WTC11 (cell line): ENCODE measurements around the gene PRR19. TPM values are rescaled to one million over a fixed set of nuclear protein-coding genes. Genes with fewer than 3 reads are reported as not detected.

ENCODE experiments used
- ATAC-seq: fragments of 200-7000 bp; cut with Tn5 transposase; 2 replicates; pipeline ENCODE4 v1.10.0; 2021; ENCODE audit warnings: mild to moderate bottlenecking, moderate library complexity
- CTCF ChIA-PET: fragments of 300-600 bp; sonication (Branson Sonifier 250); formaldehyde crosslinking; loops from one replicate; lab custom pipeline; 2021; ENCODE audit warnings: antibody characterized with exemption; lab: Charles Lee
- POLR2A ChIA-PET: fragments of 350-600 bp; sonication (Branson Sonifier 250); formaldehyde crosslinking; loops from one replicate; lab custom pipeline; 2021; ENCODE audit warnings: antibody characterized with exemption; lab: Charles Lee
- DNase-seq: peaks from one replicate; pipeline ENCODE4 v3.0.0; 2021; ENCODE audit warnings: low spot score
- H3K27ac Mint-ChIP-seq: 2 replicates; pipeline ENCODE4 v1.8.0; 2021; ENCODE audit warnings: mixed read lengths
- H3K27me3 Mint-ChIP-seq: 2 replicates; pipeline ENCODE4 v1.8.0; 2021; ENCODE audit warnings: low read depth, mild to moderate bottlenecking, moderate library complexity, mixed read lengths
- H3K36me3 Mint-ChIP-seq: 2 replicates; pipeline ENCODE4 v1.8.0; 2021; ENCODE audit warnings: mixed read lengths
- H3K4me1 Mint-ChIP-seq: 2 replicates; pipeline ENCODE4 v1.8.0; 2022; ENCODE audit warnings: mixed read lengths
- H3K4me3 Mint-ChIP-seq: 2 replicates; pipeline ENCODE4 v1.8.0; 2021; ENCODE audit warnings: mild to moderate bottlenecking, moderate library complexity, mixed read lengths
- H3K9me3 Mint-ChIP-seq: 2 replicates; pipeline ENCODE4 v1.8.0; 2021; ENCODE audit warnings: mixed read lengths
- ESRRA ChIP-seq: sonication (generic); formaldehyde crosslinking; IDR thresholded peaks from 2 replicates; pipeline ENCODE4 v1.8.1; 2022; ENCODE audit warnings: mild to moderate bottlenecking, missing genetic modification reagents, borderline replicate concordance
- GTF2I ChIP-seq: fragments of 250-450 bp; sonication (Bioruptor Pico); conservative IDR thresholded peaks from 2 replicates; pipeline ENCODE4 v1.4.0; 2021; ENCODE audit warnings: mild to moderate bottlenecking
- HMGXB4 ChIP-seq: sonication (generic); formaldehyde crosslinking; IDR thresholded peaks from 2 replicates; pipeline ENCODE4 v1.8.1; 2023; ENCODE audit warnings: mild to moderate bottlenecking, moderate library complexity, missing genetic modification reagents
- IRF2 ChIP-seq: sonication (generic); formaldehyde crosslinking; IDR thresholded peaks from 2 replicates; pipeline ENCODE4 v1.8.0; 2022; ENCODE audit warnings: low read depth, missing genetic modification reagents, borderline replicate concordance
- KAT7 ChIP-seq: sonication (generic); formaldehyde crosslinking; IDR thresholded peaks from 2 replicates; pipeline ENCODE4 v1.8.1; 2023; ENCODE audit warnings: missing genetic modification reagents, mild to moderate bottlenecking, borderline replicate concordance
- NFATC4 ChIP-seq: fragments of 250-450 bp; sonication (Bioruptor Pico); IDR thresholded peaks from 2 replicates; pipeline ENCODE4 v1.9.0; 2021; ENCODE audit warnings: mild to moderate bottlenecking
- NFE2L1 ChIP-seq: sonication (generic); formaldehyde crosslinking; IDR thresholded peaks from 2 replicates; pipeline ENCODE4 v1.8.1; 2023; ENCODE audit warnings: missing genetic modification reagents
- PRDM15 ChIP-seq: sonication (generic); formaldehyde crosslinking; IDR thresholded peaks from 2 replicates; pipeline ENCODE4 v1.8.0; 2022; ENCODE audit warnings: missing genetic modification reagents
- ZNF121 ChIP-seq: sonication (generic); formaldehyde crosslinking; IDR thresholded peaks from 2 replicates; pipeline ENCODE4 v1.8.0; 2023; ENCODE audit warnings: missing genetic modification reagents
- ZNF317 ChIP-seq: sonication (generic); formaldehyde crosslinking; IDR thresholded peaks from 2 replicates; pipeline ENCODE4 v1.8.1; 2023; ENCODE audit warnings: low read depth, mild to moderate bottlenecking, moderate library complexity, missing genetic modification reagents, borderline replicate concordance
- ZNF416 ChIP-seq: fragments of 250-450 bp; sonication (Bioruptor Pico); IDR thresholded peaks from 2 replicates; pipeline ENCODE4 v1.9.0; 2021; ENCODE audit warnings: mild to moderate bottlenecking, inconsistent platforms
- ZNF532 ChIP-seq: fragments of 250-450 bp; sonication (Bioruptor Pico); IDR thresholded peaks from 2 replicates; pipeline ENCODE4 v1.9.0; 2021; ENCODE audit warnings: mild to moderate bottlenecking, borderline replicate concordance
- microRNA-seq: library from miRNA; unstranded; fragments of <30 nt; microRNA quantifications from one replicate; pipeline ENCODE4 v1.2.0, GENCODE V29; 2022; ENCODE audit warnings: borderline number of aligned reads
- total RNA-seq: library from RNA; stranded (reverse); gene quantifications from 3 replicates; pipeline ENCODE4 v1.2.3, GENCODE V29; 2021

Gene PRR19
- total RNA-seq, 1 experiment from 2014 or later, result 3.7 TPM

GRCh38 chr19:42357290-42357689, 55.4 kb downstream of the PRR19 start:
- ATAC-seq (no peak), DNase-seq (no peak)
- Mint-ChIP-seq H3K9me3 (no peaks in the 10 kb centered on the region), H3K4me3 (no peak overlapping the region), H3K27me3 (no peaks in the 10 kb centered on the region), H3K27ac (no peak overlapping the region), H3K36me3 (peaks cover 20% of the 10 kb centered on the region; the same call in 1 of the 2 replicates), H3K4me1 (peaks cover 8% of the 10 kb centered on the region)
- ChIA-PET POLR2A (no interaction called here), CTCF (interaction anchor here (1.2 to 2.3 kb wide), 2 partner anchors 14 to 63 kb away, joined by 3 to 6 read pairs; no protein-coding TSS in a partner anchor)
- no peak for TF ChIP-seq GTF2I
- no peak for TF ChIP-seq NFE2L1 (CRISPR knock-in tag)
- TF ChIP-seq ZNF121 (CRISPR knock-in tag), result no peak
- no peak for TF ChIP-seq ZNF532 (CRISPR knock-in tag)
- TF ChIP-seq ESRRA, result no peak
- no peak for TF ChIP-seq HMGXB4 (CRISPR knock-in tag)
- TF ChIP-seq PRDM15 (CRISPR knock-in tag), result no peak
- no peak for TF ChIP-seq IRF2 (CRISPR knock-in tag)
- no peak for TF ChIP-seq ZNF416
- TF ChIP-seq NFATC4 (CRISPR knock-in tag), result no peak
- TF ChIP-seq KAT7, result no peak
- no peak for TF ChIP-seq ZNF317

Small RNA genes within 50 kb of the gene (microRNA-seq; reads per million reads assigned to microRNA genes)
- not detected for gene MIR8077

Other genes starting within 250 kb of the PRR19 start
- gene GRIK5, start 231.9 kb upstream of the PRR19 start, total RNA-seq, result 52.3 to 71.3 TPM (median 66.3 TPM) in 3 replicates
- 30.6 to 34.0 TPM (median 33.4 TPM) in 3 replicates for gene ZNF574, start 226.0 kb upstream of the PRR19 start, total RNA-seq
- gene POU2F2, start 169.7 kb upstream of the PRR19 start, total RNA-seq, result 6.0 to 7.7 TPM (median 6.6 TPM) in 3 replicates
- gene DEDD2, start 84.5 kb upstream of the PRR19 start, total RNA-seq, result 37.7 to 42.0 TPM (median 39.2 TPM) in 3 replicates
- 16.1 to 18.3 TPM (median 16.4 TPM) in 3 replicates for gene ZNF526, start 81.8 kb upstream of the PRR19 start, total RNA-seq
- 49.8 to 50.8 TPM (median 49.9 TPM) in 3 replicates for gene GSK3A, start 59.5 kb upstream of the PRR19 start, total RNA-seq
- 65.4 to 67.6 TPM (median 65.9 TPM) in 3 replicates for gene ERF, start 47.0 kb upstream of the PRR19 start, total RNA-seq
- gene CIC, start 32.9 kb upstream of the PRR19 start, total RNA-seq, result 53.0 to 58.5 TPM (median 55.8 TPM) in 3 replicates
- 118 to 126 TPM (median 119 TPM) in 3 replicates for gene PAFAH1B3, start 492 bp downstream of the PRR19 start, total RNA-seq
- gene TMEM145, start 11.2 kb downstream of the PRR19 start, total RNA-seq, result 6.9 to 7.1 TPM (median 7.0 TPM) in 3 replicates
- 42.1 to 51.7 TPM (median 51.6 TPM) in 3 replicates for gene MEGF8, start 23.5 kb downstream of the PRR19 start, total RNA-seq
- gene CNFN, start 88.2 kb downstream of the PRR19 start, total RNA-seq, result 9.6 to 14.8 TPM (median 11.5 TPM) in 3 replicates
- 10.2 to 11.7 TPM (median 11.5 TPM) in 3 replicates for gene LIPE, start 125.3 kb downstream of the PRR19 start, total RNA-seq
- gene CXCL17, start 140.8 kb downstream of the PRR19 start, total RNA-seq, result not detected in 3 replicates
- gene CEACAM1, start 226.3 kb downstream of the PRR19 start, total RNA-seq, result 0.82 to 2.0 TPM (median 1.2 TPM) in 3 replicates